HCT116 (cell line): ENCODE results near the gene KRIT1. TPM values are rescaled to one million over a fixed set of nuclear protein-coding genes. Genes with fewer than 3 reads are reported as not detected.
A peak's percentile ranks its signal among the peaks of the same experiment; 100 is the strongest.

Source experiments
- ATAC-seq: fragments of 200-7000 bp; cut with Tn5 transposase; 2 replicates; pipeline ENCODE4 v1.9.1; 2020; ENCODE audit warnings: mild to moderate bottlenecking, moderate library complexity
- BruUV-seq: library from RNA; stranded (reverse); fragments of 400-500 nt; replicated peaks from 2 replicates; lab custom pipeline; 2021; lab: Mats Ljungman, UMichigan
- CTCF ChIA-PET: fragments of 300-600 bp; sonication (Branson Sonifier 250); formaldehyde crosslinking; loops from one replicate; lab custom pipeline; 2021; ENCODE audit warnings: antibody characterized with exemption; lab: Charles Lee
- POLR2A ChIA-PET: fragments of 300-600, 350-600 bp; sonication (Branson Sonifier 250); formaldehyde crosslinking; loops from one replicate; lab custom pipeline; 2021; ENCODE audit warnings: antibody characterized with exemption; lab: Charles Lee
- RAD21 ChIA-PET, 2 experiments: fragments of 300-600 bp; sonication (Branson Sonifier 250); formaldehyde crosslinking; loops; one replicate each; lab custom pipeline; 2023; ENCODE audit warnings: low total read pairs in 2 of 2; ENCODE audit not compliant: uncharacterized antibody in 2 of 2, unreplicated experiment in 2 of 2, low non-redundant PET in 1 of 2; lab: Charles Lee
- DNase-seq: peaks from one replicate; pipeline ENCODE4 v3.0.0-alpha.2; 2010; ENCODE audit warnings: low read depth, low spot score
- H2AFZ ChIP-seq: fragments of 200-600 bp; shearing (Covaris generic), sonication (generic); 2 replicates; pipeline ENCODE4 v1.6.1; 2017; ENCODE audit warnings: low read depth, mixed run types, mixed read lengths, antibody characterized with exemption, low read length; ENCODE audit not compliant: poor library complexity, severe bottlenecking
- H3K27ac ChIP-seq: 2 replicates; pipeline ENCODE4 v1.5.1; 2012; ENCODE audit warnings: low read depth, low read length
- H3K27me3 ChIP-seq: fragments of 200-600 bp; sonication (generic); 2 replicates; pipeline ENCODE4 v1.6.1; 2016; ENCODE audit warnings: mixed run types, low read length, mixed read lengths; ENCODE audit not compliant: insufficient read depth
- H3K36me3 ChIP-seq, 2 experiments: fragments of 200-500 bp in 1 of 2; fragments of 200-600 bp in 1 of 2; sonication (Bioruptor generic) in 1 of 2; sonication (generic) in 1 of 2; 2 replicates each; pipeline versions ENCODE4 v1.5.1 to v1.6.1; 2014 to 2016; ENCODE audit warnings: low read length in 2 of 2, inconsistent platforms in 1 of 2, mixed read lengths in 1 of 2, mixed run types in 1 of 2; ENCODE audit not compliant: insufficient read depth in 2 of 2, control insufficient read depth in 1 of 2
- H3K4me1 ChIP-seq, 2 experiments: fragments of 200-600 bp in 1 of 2; sonication (generic) in 1 of 2; 2 replicates each; pipeline versions ENCODE4 v1.5.1 to v1.6.1; 2012 to 2017; ENCODE audit warnings: low read length in 2 of 2, inconsistent platforms in 1 of 2, mild to moderate bottlenecking in 1 of 2, mixed read lengths in 1 of 2, mixed run types in 1 of 2, moderate library complexity in 1 of 2; ENCODE audit not compliant: insufficient read depth in 2 of 2, control insufficient read depth in 1 of 2
- H3K4me2 ChIP-seq: fragments of 200-600 bp; sonication (generic); 2 replicates; pipeline ENCODE4 v1.6.1; 2017; ENCODE audit warnings: mixed run types, low read length, mixed read lengths
- H3K4me3 ChIP-seq, 2 experiments: fragments of 200-600 bp in 1 of 2; sonication (generic) in 1 of 2; replicated peaks in 1 of 2; 2 replicates each; pipeline ENCODE4 v1.5.1; 2011 to 2016; ENCODE audit warnings: low read length in 2 of 2, control low read depth in 1 of 2, low read depth in 1 of 2, mild to moderate bottlenecking in 1 of 2, mixed read lengths in 1 of 2, mixed run types in 1 of 2
- H3K79me2 ChIP-seq: fragments of 200-600 bp; sonication (generic); 2 replicates; pipeline ENCODE4 v1.6.1; 2017; ENCODE audit warnings: mild to moderate bottlenecking, mixed run types, low read length, moderate library complexity, mixed read lengths; ENCODE audit not compliant: insufficient read depth
- H3K9ac ChIP-seq: fragments of 200-600 bp; sonication (generic); 2 replicates; pipeline ENCODE4 v1.6.1; 2016; ENCODE audit warnings: low read length, mixed read lengths
- H3K9me2 ChIP-seq: fragments of 200-600 bp; sonication (generic), shearing (Covaris generic); 2 replicates; pipeline ENCODE4 v1.6.1; 2017; ENCODE audit warnings: mixed run types, mild to moderate bottlenecking, moderate library complexity; ENCODE audit not compliant: insufficient read depth
- H3K9me3 ChIP-seq, 2 experiments: fragments of 200-500 bp in 1 of 2; fragments of 200-600 bp in 1 of 2; sonication (Bioruptor generic) in 1 of 2; sonication (generic) in 1 of 2; 2 replicates each; pipeline ENCODE4 v1.6.1; 2014 to 2017; ENCODE audit warnings: low read length in 2 of 2, mixed read lengths in 2 of 2, inconsistent platforms in 1 of 2, low read depth in 1 of 2, mild to moderate bottlenecking in 1 of 2, mixed run types in 1 of 2, moderate library complexity in 1 of 2; ENCODE audit not compliant: control insufficient read depth in 1 of 2, insufficient read depth in 1 of 2
- H4K20me1 ChIP-seq: fragments of 200-600 bp; sonication (generic), shearing (Covaris generic); 2 replicates; pipeline ENCODE4 v1.6.1; 2017; ENCODE audit warnings: mixed run types, mild to moderate bottlenecking, moderate library complexity; ENCODE audit not compliant: insufficient read depth
- CBX3 ChIP-seq: IDR thresholded peaks from 2 replicates; pipeline ENCODE4 v1.6.1; 2012; ENCODE audit warnings: low read depth
- CEBPB ChIP-seq: IDR thresholded peaks from 2 replicates; pipeline ENCODE4 v1.6.1; 2012; ENCODE audit warnings: low read depth
- EZH2phosphoT487 ChIP-seq: fragments of 200-600 bp; IDR thresholded peaks from 2 replicates; pipeline ENCODE4 v1.6.1; 2018; ENCODE audit warnings: antibody characterized with exemption, borderline replicate concordance
- FOSL1 ChIP-seq: IDR thresholded peaks from 2 replicates; pipeline ENCODE4 v1.6.1; 2012; ENCODE audit warnings: low read depth
- JUND ChIP-seq: IDR thresholded peaks from 2 replicates; pipeline ENCODE4 v1.6.1; 2012
- POLR2A ChIP-seq: IDR thresholded peaks from 2 replicates; pipeline ENCODE4 v1.7.0; 2011; ENCODE audit warnings: borderline replicate concordance; ENCODE audit not compliant: insufficient read depth, insufficient read length; ENCODE audit errors: extremely low read depth
- RAD21 ChIP-seq: IDR thresholded peaks from 2 replicates; pipeline ENCODE4 v1.6.1; 2012; ENCODE audit warnings: low read depth, mild to moderate bottlenecking
- REST ChIP-seq: IDR thresholded peaks from 2 replicates; pipeline ENCODE4 v1.6.1; 2012; ENCODE audit warnings: low read depth
- SP1 ChIP-seq: IDR thresholded peaks from 2 replicates; pipeline ENCODE4 v1.6.1; 2012; ENCODE audit warnings: low read depth
- SRF ChIP-seq: IDR thresholded peaks from 2 replicates; pipeline ENCODE4 v1.6.1; 2012; ENCODE audit warnings: low read depth
- TCF7L2 ChIP-seq: IDR thresholded peaks from 2 replicates; pipeline ENCODE4 v1.7.0; 2011; ENCODE audit warnings: borderline replicate concordance, inconsistent platforms; ENCODE audit not compliant: insufficient read depth, insufficient read length; ENCODE audit errors: extremely low read depth
- YY1 ChIP-seq: IDR thresholded peaks from 2 replicates; pipeline ENCODE4 v1.6.1; 2011; ENCODE audit warnings: low read length, low read depth, moderate library complexity, mild to moderate bottlenecking; ENCODE audit not compliant: insufficient replicate concordance; ENCODE audit errors: extremely low read depth
- ZBTB33 ChIP-seq: IDR thresholded peaks from 2 replicates; pipeline ENCODE4 v1.6.1; 2011; ENCODE audit warnings: mild to moderate bottlenecking, low read length, moderate library complexity; ENCODE audit not compliant: insufficient replicate concordance; ENCODE audit errors: extremely low read depth
- ZFX ChIP-seq: fragments of 450-650 bp; IDR thresholded peaks from 2 replicates; pipeline ENCODE4 v1.6.1; 2017
- intact Hi-C: fragments of 100-400 bp; cut with micrococcal nuclease; formaldehyde crosslinking; loops from 2 replicates; pipeline ENCODE4 v1.10.0; 2022
- total RNA-seq: library from RNA; stranded (reverse); gene quantifications from one replicate; pipeline ENCODE4 v1.2.1, GENCODE V29; 2021; ENCODE audit not compliant: unreplicated experiment

Gene KRIT1
- total RNA-seq, 1 experiment from 2014 or later: 32.4 TPM

GRCh38 chr7:92244808-92245486 is 767 bp downstream of the KRIT1 start:
- CTCF ChIA-PET: interaction anchor here (1.0 to 1.6 kb wide), 4 partner anchors 11 to 202 kb away, joined by 3 to 4 read pairs (median 4); partner anchors contain the start of genes GATAD1 and LRRD1
- intact Hi-C loops: loop anchor here (1.0 to 10.0 kb wide), 2 partner anchors 180 to 202 kb away; partner anchors contain the start of gene GATAD1

GRCh38 chr7:92242972-92243371 is 2.7 kb downstream of the KRIT1 start:
- intact Hi-C loops: loop anchor here (10.0 kb wide), 1 partner anchor 182 kb away; no protein-coding TSS in a partner anchor

More at GRCh38 chr7:92244808-92245486, 767 bp downstream of the KRIT1 start:
- TSS peak; percentile 63 for BruUV-seq
- Histone ChIP-seq H3K4me1 (peaks cover 11 to 24% of the 10 kb centered on the region in 2 experiments; a peak in 3 of 4 replicates), H3K27ac (peak overlapping the region; percentile 79), H3K4me2 (peak overlapping the region; percentile 83), H3K4me3 (peak overlapping the region; percentile 82 to 92), H2AFZ (peak overlapping the region; percentile 61), H3K9me3 (no peaks in the 10 kb centered on the region), H3K27me3 (no peaks in the 10 kb centered on the region), H3K79me2 (peaks cover 66% of the 10 kb centered on the region), H3K36me3 (peaks cover 5% of the 10 kb centered on the region in 2 experiments; a peak in 2 of 4 replicates), H3K9ac (peak overlapping the region; percentile 87), H4K20me1 (peaks cover 3% of the 10 kb centered on the region; the same call in 1 of the 2 replicates), H3K9me2 (no peaks in the 10 kb centered on the region)
- peak; percentile 11 for ATAC-seq
- ChIA-PET POLR2A (interaction anchor here (0.8 to 3.3 kb wide), 3 partner anchors 8 to 14 kb away, joined by 4 to 22 read pairs (median 5); no protein-coding TSS in a partner anchor), RAD21 (no interaction called here)
- no peak for DNase-seq
- TF ChIP-seq RAD21 (peak; percentile 22; the same call in 1 of the 2 replicates), CBX3 (no peak)

More at GRCh38 chr7:92242972-92243371, 2.7 kb downstream of the KRIT1 start:
- POLR2A ChIA-PET: no interaction called here
- Histone ChIP-seq H2AFZ (no peak overlapping the region), H3K36me3 (peaks cover 9 to 12% of the 10 kb centered on the region in 2 experiments; a peak in 3 of 4 replicates)
- no peak for ATAC-seq
- TF ChIP-seq TCF7L2: no peak
- TF ChIP-seq SP1: no peak
- TF ChIP-seq REST: no peak
- TF ChIP-seq JUND: no peak
- TF ChIP-seq ZFX: no peak
- TF ChIP-seq POLR2A: no peak
- TF ChIP-seq ZBTB33: no peak
- TF ChIP-seq FOSL1: no peak
- no peak for TF ChIP-seq CEBPB
- no peak for TF ChIP-seq SRF
- TF ChIP-seq EZH2phosphoT487: no peak
- no peak for TF ChIP-seq YY1
- TF ChIP-seq CBX3: no peak
- TF ChIP-seq, all 23 proteins: peak for 0
- Histone ChIP-seq H3K4me1 (peaks cover 10 to 22% of the 10 kb centered on the region in 2 experiments; a peak in 3 of 4 replicates), H3K79me2 (peaks cover 46% of the 10 kb centered on the region), H3K27me3 (no peaks in the 10 kb centered on the region), H3K4me3 (no peak overlapping the region), H3K4me2 (no peak overlapping the region), H3K9me2 (no peaks in the 10 kb centered on the region), H3K27ac (no peak overlapping the region), H3K9me3 (no peaks in the 10 kb centered on the region), H4K20me1 (peaks cover 3% of the 10 kb centered on the region; the same call in 1 of the 2 replicates), H3K9ac (no peak overlapping the region)
- BruUV-seq: no TSS peak
- no peak for DNase-seq
- RAD21 ChIA-PET: no interaction called here
- CTCF ChIA-PET: no interaction called here
